OCI-M2 (cell line): ENCODE results near the gene BCAS2.

ENCODE experiments used
- DNase-seq: peaks from one replicate; lab custom pipeline; 2025; ENCODE audit not compliant: unreplicated experiment; lab: John Stamatoyannopoulos, UW

Gene BCAS2

GRCh38 chr1:114559356-114559755 is 22.1 kb downstream of the BCAS2 start:
- DNase-seq: no peak

- no peak for DNase-seq
Observed at GRCh38 chr1:114558544-114558943, 22.9 kb downstream of the BCAS2 start.

- no peak for DNase-seq
Observed at GRCh38 chr1:114554577-114554976, 26.8 kb downstream of the BCAS2 start.

GRCh38 chr1:114552106-114552639 is 29.2 kb downstream of the BCAS2 start:
- DNase-seq: no peak

- DNase-seq: no peak
Observed at GRCh38 chr1:114551400-114551799, 30.0 kb downstream of the BCAS2 start.

GRCh38 chr1:114550336-114550735 is 31.1 kb downstream of the BCAS2 start:
- no peak for DNase-seq

- DNase-seq: no peak
Observed at GRCh38 chr1:114549137-114549536, 32.3 kb downstream of the BCAS2 start.

GRCh38 chr1:114547076-114547475 is 34.3 kb downstream of the BCAS2 start:
- DNase-seq: no peak

GRCh38 chr1:114545796-114546195 is 35.6 kb downstream of the BCAS2 start:
- no peak for DNase-seq

- no peak for DNase-seq
Observed at GRCh38 chr1:114545315-114545714, 36.1 kb downstream of the BCAS2 start.

GRCh38 chr1:114540821-114541220 is 40.6 kb downstream of the BCAS2 start:
- no peak for DNase-seq

GRCh38 chr1:114540272-114540671 is 41.1 kb downstream of the BCAS2 start:
- DNase-seq: no peak

- DNase-seq: no peak
Observed at GRCh38 chr1:114536043-114536442, 45.4 kb downstream of the BCAS2 start.

- DNase-seq: no peak
Observed at GRCh38 chr1:114535401-114535800, 46.0 kb downstream of the BCAS2 start.

- DNase-seq: no peak
Observed at GRCh38 chr1:114531094-114531493, 50.3 kb downstream of the BCAS2 start.

GRCh38 chr1:114530224-114530623 is 51.2 kb downstream of the BCAS2 start:
- no peak for DNase-seq

GRCh38 chr1:114524944-114525343 is 56.5 kb downstream of the BCAS2 start:
- DNase-seq: no peak

- no peak for DNase-seq
Observed at GRCh38 chr1:114522264-114522575, 59.2 kb downstream of the BCAS2 start.

- DNase-seq: no peak
Observed at GRCh38 chr1:114521396-114522263, 59.8 kb downstream of the BCAS2 start.
